ENCODE measurements around the gene PBX2.
"Not testable (repeated sequence)": the region's sequence is repeated elsewhere in the genome, so short reads cannot be mapped to it uniquely, and the experiment has no call there.

PBX2 gene

DNA sequence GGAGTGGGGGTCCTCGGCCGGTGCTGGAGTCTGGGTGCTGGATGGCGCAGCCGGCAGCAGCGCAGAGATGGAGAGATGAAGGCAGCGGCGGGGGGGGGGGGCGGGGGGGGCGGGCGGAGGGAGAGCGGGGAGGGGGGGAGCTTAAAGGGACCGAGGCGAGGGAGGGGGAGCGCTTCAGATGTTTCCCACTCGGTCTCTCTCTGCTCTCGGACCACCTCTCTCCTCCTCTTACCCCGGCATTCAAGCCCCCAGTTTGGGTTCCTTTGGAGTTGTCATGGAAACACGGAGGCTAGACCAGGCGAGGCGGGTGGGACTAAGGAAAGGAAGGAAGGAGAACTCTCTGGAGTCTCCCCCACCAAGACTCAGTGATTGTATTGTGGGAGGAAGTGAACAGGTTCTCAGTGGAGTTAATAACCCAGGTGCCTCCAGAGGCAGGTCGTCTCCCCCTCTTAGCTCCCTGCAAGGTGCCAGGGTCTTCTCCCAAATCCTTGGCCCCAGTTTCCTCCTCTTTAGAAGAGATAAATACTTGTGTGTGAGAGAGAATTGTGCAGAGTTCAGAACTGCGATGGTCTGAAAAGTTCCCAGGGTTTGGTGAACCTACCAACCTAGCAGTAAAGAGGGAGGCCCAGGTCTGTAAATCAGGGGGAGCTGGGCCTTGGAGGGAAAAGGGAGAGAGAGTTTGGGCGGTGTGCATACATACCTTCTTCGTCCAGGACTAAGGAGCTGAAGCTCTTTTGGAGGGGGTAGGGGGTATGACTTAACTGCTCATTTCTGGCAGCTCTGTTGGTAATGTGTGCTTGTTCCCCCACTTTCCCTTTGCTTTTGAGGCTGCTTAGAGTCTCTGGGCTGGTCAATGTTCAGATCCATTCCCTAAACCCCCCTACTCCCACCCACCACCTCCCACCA is 37.9 kb downstream of the PBX2 start, which contains the start of gene PRRT1:
PRRT1 (minus strand) TSS at position 77 of the 906 bp plus-strand sequence. CDS start 112 bp downstream, outside the sequence.
- peaks cover 18% of the 10 kb centered on the region for H3K4me1 ChIP-seq (ENCODE audit: insufficient read depth, low read length)
- H3K9ac ChIP-seq (ENCODE audit: low read depth, low read length), result peak within 1 kb of the TSS; percentile 92; the same call in 1 of the 2 replicates
- no peaks in the 10 kb centered on the region for H3K9me3 ChIP-seq (ENCODE audit: insufficient read depth, low read depth, low read length)
- peaks cover 35% of the 10 kb centered on the region for H3K27me3 ChIP-seq (ENCODE audit: insufficient read depth, low read length)
- no peak within 1 kb of the TSS for H3K27ac ChIP-seq (ENCODE audit: low read length)
- H3K4me3 ChIP-seq (ENCODE audit: low read length), result peak within 1 kb of the TSS; percentile 94
- peaks cover 14% of the 10 kb centered on the region for H3K36me3 ChIP-seq (ENCODE audit: insufficient read depth, low read depth, low read length)

GRCh38 chr6:32151181-32151862 is 38.7 kb downstream of the PBX2 start:
- Histone ChIP-seq H3K9ac (ENCODE audit: low read depth, low read length) (no peak overlapping the region), H3K36me3 (ENCODE audit: insufficient read depth, low read depth, low read length) (peaks cover 6% of the 10 kb centered on the region), H3K4me3 (ENCODE audit: low read length) (peak overlapping the region; percentile 61; the same call in 1 of the 2 replicates), H3K4me1 (ENCODE audit: insufficient read depth, low read length) (peaks cover 21% of the 10 kb centered on the region), H3K9me3 (ENCODE audit: insufficient read depth, low read depth, low read length) (no peaks in the 10 kb centered on the region), H3K27ac (ENCODE audit: low read length) (no peak overlapping the region), H3K27me3 (ENCODE audit: insufficient read depth, low read length) (peaks cover 35% of the 10 kb centered on the region)

DNA sequence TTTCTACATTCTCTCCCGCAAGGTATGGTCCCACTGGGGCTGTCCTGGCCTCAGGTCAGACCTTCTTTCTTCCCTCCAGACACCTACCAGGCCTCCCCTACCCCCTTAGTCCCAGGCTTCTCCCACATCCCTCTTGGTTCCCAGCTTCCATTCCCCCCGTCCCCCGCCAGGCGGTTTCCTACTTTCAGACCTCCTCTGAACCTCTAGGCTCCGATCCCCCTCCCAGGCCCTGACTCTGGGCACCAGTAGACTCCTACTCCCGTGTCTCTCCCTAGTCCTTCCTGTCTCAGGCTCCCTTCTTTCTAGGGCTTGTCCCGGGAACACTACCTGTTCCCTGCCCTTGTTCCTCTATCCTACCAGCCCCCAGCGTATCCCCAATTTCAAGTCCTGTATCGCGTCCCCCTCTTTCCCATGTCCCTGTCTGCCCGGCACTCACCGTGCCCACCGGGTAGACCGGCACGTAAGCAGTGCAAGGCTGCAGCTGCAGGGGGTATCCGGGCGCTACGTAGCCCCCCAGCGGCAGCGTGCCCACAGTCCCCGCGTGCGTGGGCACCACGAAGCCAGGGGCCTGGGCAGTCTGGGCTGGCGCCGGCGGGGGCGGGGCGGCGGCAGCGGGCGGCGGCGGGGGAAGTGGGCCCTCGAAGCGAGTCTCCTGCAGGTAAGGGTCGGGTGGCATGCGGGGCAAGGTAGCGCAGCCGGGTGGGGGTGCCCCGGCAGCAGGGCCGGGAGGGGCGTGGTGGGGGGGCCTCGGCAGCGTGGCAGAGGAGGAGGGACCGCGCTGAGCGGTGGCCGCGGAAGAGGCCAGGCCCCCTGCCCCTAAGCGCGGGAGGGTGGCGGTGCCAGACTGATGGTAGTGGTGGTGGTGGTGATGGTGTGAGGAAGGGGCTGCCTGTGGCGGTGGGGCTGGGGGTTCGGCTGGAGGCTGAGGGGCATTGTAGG is 39.8 kb downstream of the PBX2 start:
- Histone ChIP-seq H3K4me1 (ENCODE audit: insufficient read depth, low read length) (peaks cover 29% of the 10 kb centered on the region), H3K27ac (ENCODE audit: low read length) (no peak overlapping the region), H3K36me3 (ENCODE audit: insufficient read depth, low read depth, low read length) (no peaks in the 10 kb centered on the region), H3K4me3 (ENCODE audit: low read length) (peak overlapping the region; percentile 61; the same call in 1 of the 2 replicates), H3K9me3 (ENCODE audit: insufficient read depth, low read depth, low read length) (no peaks in the 10 kb centered on the region), H3K9ac (ENCODE audit: low read depth, low read length) (no peak overlapping the region), H3K27me3 (ENCODE audit: insufficient read depth, low read length) (peaks cover 35% of the 10 kb centered on the region)

GRCh38 chr6:32149092-32149755 is 40.8 kb downstream of the PBX2 start:
- Histone ChIP-seq H3K27me3 (ENCODE audit: insufficient read depth, low read length) (peaks cover 35% of the 10 kb centered on the region), H3K36me3 (ENCODE audit: insufficient read depth, low read depth, low read length) (no peaks in the 10 kb centered on the region), H3K9ac (ENCODE audit: low read depth, low read length) (no peak overlapping the region), H3K27ac (ENCODE audit: low read length) (no peak overlapping the region), H3K4me1 (ENCODE audit: insufficient read depth, low read length) (peaks cover 29% of the 10 kb centered on the region), H3K9me3 (ENCODE audit: insufficient read depth, low read depth, low read length) (no peaks in the 10 kb centered on the region), H3K4me3 (ENCODE audit: low read length) (no peak overlapping the region)

DNA sequence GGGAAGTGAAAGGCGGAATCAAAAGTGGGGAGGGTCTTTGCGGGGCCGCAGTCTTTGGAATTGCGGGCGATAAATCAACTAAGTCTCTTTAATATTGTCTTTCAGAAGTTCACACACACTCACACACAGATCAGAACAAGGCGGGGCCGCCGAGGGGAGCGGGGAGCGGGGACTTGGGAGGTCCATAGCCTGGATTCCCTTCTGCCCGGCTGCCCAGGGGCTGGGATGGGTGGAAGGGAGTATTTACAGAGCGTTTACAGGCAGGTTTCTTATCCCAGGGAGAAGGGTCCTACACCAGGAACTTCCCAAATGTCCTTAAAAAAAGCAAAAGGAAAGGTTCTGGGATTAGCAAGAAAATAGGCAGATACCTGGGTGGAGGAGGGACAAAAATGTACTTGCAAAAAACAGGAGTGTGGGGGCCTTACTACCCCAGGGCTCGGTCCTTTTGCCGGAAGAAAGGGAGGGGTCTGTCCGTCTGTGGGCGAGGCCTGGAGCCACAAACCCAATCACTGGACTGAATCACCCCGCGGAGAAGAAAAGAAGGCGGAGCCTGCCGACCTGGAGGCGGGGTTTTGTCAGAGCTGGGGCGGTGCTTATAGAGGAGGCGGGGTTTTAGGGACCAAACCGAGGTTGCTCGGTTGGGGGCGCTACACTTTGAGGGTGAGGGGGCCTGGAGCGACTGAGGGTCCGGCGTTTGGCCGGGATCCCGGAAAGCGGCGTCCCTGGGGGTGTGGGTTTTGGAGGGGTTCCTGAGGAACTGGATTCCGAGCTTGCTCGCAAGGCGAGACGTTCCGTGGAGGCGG is 41.5 kb downstream of the PBX2 start:
- Histone ChIP-seq H3K27ac (ENCODE audit: low read length) (no peak overlapping the region), H3K9ac (ENCODE audit: low read depth, low read length) (no peak overlapping the region), H3K36me3 (ENCODE audit: insufficient read depth, low read depth, low read length) (no peaks in the 10 kb centered on the region), H3K27me3 (ENCODE audit: insufficient read depth, low read length) (peaks cover 35% of the 10 kb centered on the region), H3K9me3 (ENCODE audit: insufficient read depth, low read depth, low read length) (no peaks in the 10 kb centered on the region), H3K4me3 (ENCODE audit: low read length) (no peak overlapping the region), H3K4me1 (ENCODE audit: insufficient read depth, low read length) (peaks cover 29% of the 10 kb centered on the region)

- no peaks in the 10 kb centered on the region for H3K36me3 ChIP-seq (ENCODE audit: insufficient read depth, low read depth, low read length)
- H3K9me3 ChIP-seq (ENCODE audit: insufficient read depth, low read depth, low read length), result no peaks in the 10 kb centered on the region
- no peak overlapping the region for H3K4me3 ChIP-seq (ENCODE audit: low read length)
- no peak overlapping the region for H3K9ac ChIP-seq (ENCODE audit: low read depth, low read length)
- H3K27me3 ChIP-seq (ENCODE audit: insufficient read depth, low read length), result peaks cover 28% of the 10 kb centered on the region
- H3K27ac ChIP-seq (ENCODE audit: low read length), result no peak overlapping the region
- peaks cover 22% of the 10 kb centered on the region for H3K4me1 ChIP-seq (ENCODE audit: insufficient read depth, low read length)
These were observed 42.4 kb downstream of the PBX2 start for GRCh38 chr6:32147401-32148132.

GRCh38 chr6:32146687-32147086 is 43.3 kb downstream of the PBX2 start:
- H3K4me1 ChIP-seq (ENCODE audit: insufficient read depth, low read length), result peaks cover 16% of the 10 kb centered on the region

GRCh38 chr6:32146287-32146686 is 43.7 kb downstream of the PBX2 start:
- no peak overlapping the region for H3K27ac ChIP-seq (ENCODE audit: low read length)
- H3K36me3 ChIP-seq (ENCODE audit: insufficient read depth, low read depth, low read length), result no peaks in the 10 kb centered on the region
- H3K4me1 ChIP-seq (ENCODE audit: insufficient read depth, low read length), result peaks cover 14% of the 10 kb centered on the region
- no peaks in the 10 kb centered on the region for H3K9me3 ChIP-seq (ENCODE audit: insufficient read depth, low read depth, low read length)
- H3K27me3 ChIP-seq (ENCODE audit: insufficient read depth, low read length), result peaks cover 18% of the 10 kb centered on the region
- H3K4me3 ChIP-seq (ENCODE audit: low read length), result no peak overlapping the region
- H3K9ac ChIP-seq (ENCODE audit: low read depth, low read length), result peak overlapping the region; percentile 35; the same call in 1 of the 2 replicates

More at GRCh38 chr6:32146687-32147086, 43.3 kb downstream of the PBX2 start:
- Histone ChIP-seq H3K4me3 (ENCODE audit: low read length) (no peak overlapping the region), H3K36me3 (ENCODE audit: insufficient read depth, low read depth, low read length) (no peaks in the 10 kb centered on the region), H3K9ac (ENCODE audit: low read depth, low read length) (peak overlapping the region; percentile 35; the same call in 1 of the 2 replicates), H3K9me3 (ENCODE audit: insufficient read depth, low read depth, low read length) (no peaks in the 10 kb centered on the region), H3K27ac (ENCODE audit: low read length) (no peak overlapping the region), H3K27me3 (ENCODE audit: insufficient read depth, low read length) (peaks cover 21% of the 10 kb centered on the region)

DNA sequence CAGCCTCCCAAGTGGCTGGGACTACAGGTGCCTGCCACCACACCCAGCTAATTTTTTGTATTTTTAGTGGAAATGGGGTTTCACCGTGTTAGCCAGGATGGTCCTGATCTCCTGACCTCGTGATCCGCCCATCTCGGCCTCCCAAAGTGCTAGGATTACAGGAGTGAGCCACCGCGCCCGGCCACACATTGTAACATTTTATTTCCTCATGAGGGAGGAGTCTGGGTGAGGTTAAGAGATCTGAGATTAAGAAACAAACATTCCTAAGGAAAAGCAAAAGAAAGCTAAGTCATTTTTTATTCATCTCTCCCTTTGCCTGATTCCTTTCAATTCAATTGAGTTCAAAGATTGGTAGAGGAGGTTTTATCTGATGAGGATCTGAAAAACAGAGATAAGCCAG is 45.8 kb downstream of the PBX2 start:
- H3K4me3 ChIP-seq (ENCODE audit: low read length); H3K27me3 ChIP-seq (ENCODE audit: insufficient read depth, low read length); H3K36me3 ChIP-seq (ENCODE audit: insufficient read depth, low read depth, low read length); H3K27ac ChIP-seq (ENCODE audit: low read length); H3K9ac ChIP-seq (ENCODE audit: low read depth, low read length); H3K9me3 ChIP-seq (ENCODE audit: insufficient read depth, low read depth, low read length): not testable (repeated sequence)
- peaks cover 11% of the 10 kb centered on the region; the same call in 1 of the 2 replicates for H3K4me1 ChIP-seq (ENCODE audit: insufficient read depth, low read length)

All from iPS-20b (cell line).